HepG2 (cell line): ENCODE measurements around the gene TRAF5.

Experiments used
- ATF7 ChIP-seq, 2 experiments: fragments of 450-650 bp in 1 of 2; sonication (generic) in 1 of 2; formaldehyde crosslinking in 1 of 2; IDR thresholded peaks; 2 replicates each; pipeline versions ENCODE4 v1.4.0 to v1.6.1; 2016 to 2020; ENCODE audit warnings: antibody characterized with exemption in 1 of 2, mild to moderate bottlenecking in 1 of 2, missing genetic modification reagents in 1 of 2
- ZNF607 ChIP-seq: sonication (generic); formaldehyde crosslinking; IDR thresholded peaks from 2 replicates; pipeline ENCODE4 v1.5.1; 2020; ENCODE audit warnings: missing genetic modification reagents, mild to moderate bottlenecking, borderline replicate concordance

DNA sequence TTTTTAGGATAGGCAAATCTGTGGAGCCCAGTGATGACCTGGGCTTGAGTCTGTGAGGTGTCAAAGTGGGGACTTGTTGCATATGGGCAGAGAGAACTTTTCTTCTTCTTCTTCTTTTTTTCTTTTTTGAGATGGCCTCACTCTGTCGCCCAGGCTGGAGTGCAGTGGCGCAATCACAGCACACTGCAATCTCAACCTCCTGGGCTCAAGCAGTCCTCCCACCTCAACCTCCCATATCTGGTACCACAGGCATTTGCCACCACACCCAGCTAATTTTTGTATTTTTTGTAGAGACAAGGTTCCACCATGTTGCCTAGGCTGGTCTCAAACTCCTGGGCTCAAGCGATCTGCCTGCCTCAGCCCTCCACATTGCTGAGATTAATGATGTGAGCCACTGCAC, 85.0 kb downstream of the TRAF5 start:
- TF ChIP-seq ZNF607 (CRISPR knock-in tag) (no peak), ATF7 (IDR thresholded peaks at IDR 0.05) (no peak), ATF7 (CRISPR knock-in tag; IDR thresholded peaks at IDR 0.05) (no peak)
